ENCODE measurements around the gene TRAF3IP3.

TRAF3IP3 gene

GRCh38 chr1:209755256-209755655 is 597 bp upstream of the TRAF3IP3 start:
- Histone ChIP-seq H3K4me1 (ENCODE audit: insufficient read depth, low read length) (no peaks in the 10 kb centered on the region), H3K4me3 (ENCODE audit: low read length) (no peak overlapping the region)

DNA sequence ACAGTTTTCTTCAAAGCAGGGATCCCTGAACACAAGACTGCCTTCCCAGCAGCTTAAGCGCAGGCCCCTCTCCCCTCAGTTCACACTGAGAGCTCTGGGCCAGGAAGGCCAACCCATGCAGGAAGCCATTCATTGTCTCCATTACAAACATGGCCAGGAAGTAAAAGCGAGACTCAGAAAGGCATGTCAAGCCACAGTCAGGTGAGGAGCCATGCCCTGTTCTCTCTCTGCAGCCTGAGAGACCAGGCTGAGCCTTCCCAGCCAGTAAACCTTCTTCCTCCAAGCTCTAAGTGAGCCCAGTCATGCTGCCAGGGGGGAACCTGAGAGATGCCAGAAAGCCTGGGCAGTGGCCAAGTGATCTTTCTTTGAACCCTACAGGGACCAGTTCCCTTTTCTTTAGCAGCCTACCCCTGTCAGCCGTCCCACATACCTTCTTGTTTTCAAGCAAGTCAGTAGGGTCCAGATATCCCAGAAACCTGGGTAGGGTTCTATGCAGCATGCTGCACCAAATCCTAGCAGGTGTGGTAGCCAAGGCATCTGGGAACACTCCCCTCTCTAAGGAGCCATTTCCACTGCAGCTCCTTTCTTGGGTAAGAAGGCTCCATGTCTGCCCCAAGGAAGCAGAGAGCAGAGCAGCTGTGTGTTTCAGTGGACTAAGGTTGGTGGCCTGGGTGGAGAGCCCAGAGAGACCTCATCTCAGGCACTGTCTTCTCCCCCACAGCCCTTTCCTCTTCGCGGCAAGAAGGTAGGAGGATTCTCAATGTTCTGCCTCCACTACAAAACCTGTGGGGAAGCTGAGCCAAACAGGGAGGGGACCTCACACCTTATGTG is 977 bp downstream of the TRAF3IP3 start:
- no peak overlapping the region for H3K27ac ChIP-seq (ENCODE audit: low read length)
- no peaks in the 10 kb centered on the region for H3K4me1 ChIP-seq (ENCODE audit: insufficient read depth, low read length)
- no peak overlapping the region for H3K9ac ChIP-seq (ENCODE audit: low read depth, low read length)
- no peak overlapping the region for H3K4me3 ChIP-seq (ENCODE audit: low read length)
- peaks cover 9% of the 10 kb centered on the region for H3K27me3 ChIP-seq (ENCODE audit: insufficient read depth, low read length)
- H3K9me3 ChIP-seq (ENCODE audit: insufficient read depth, low read depth, low read length) = no peaks in the 10 kb centered on the region
- no peaks in the 10 kb centered on the region for H3K36me3 ChIP-seq (ENCODE audit: insufficient read depth, low read depth, low read length)

More at GRCh38 chr1:209755256-209755655, 597 bp upstream of the TRAF3IP3 start:
- peaks cover 6% of the 10 kb centered on the region for H3K27me3 ChIP-seq (ENCODE audit: insufficient read depth, low read length)
- no peak overlapping the region for H3K9ac ChIP-seq (ENCODE audit: low read depth, low read length)
- no peak overlapping the region for H3K27ac ChIP-seq (ENCODE audit: low read length)
- H3K9me3 ChIP-seq (ENCODE audit: insufficient read depth, low read depth, low read length) = no peaks in the 10 kb centered on the region
- no peaks in the 10 kb centered on the region for H3K36me3 ChIP-seq (ENCODE audit: insufficient read depth, low read depth, low read length)

GRCh38 chr1:209758400-209758799 is 2.5 kb downstream of the TRAF3IP3 start:
- no peak overlapping the region for H3K27ac ChIP-seq (ENCODE audit: low read length)
- no peaks in the 10 kb centered on the region for H3K4me1 ChIP-seq (ENCODE audit: insufficient read depth, low read length)
- no peak overlapping the region for H3K4me3 ChIP-seq (ENCODE audit: low read length)

GRCh38 chr1:209759829-209760359 is 4.0 kb downstream of the TRAF3IP3 start:
- Histone ChIP-seq H3K36me3 (ENCODE audit: insufficient read depth, low read depth, low read length) (no peaks in the 10 kb centered on the region), H3K4me3 (ENCODE audit: low read length) (no peak overlapping the region), H3K27me3 (ENCODE audit: insufficient read depth, low read length) (peaks cover 9% of the 10 kb centered on the region), H3K27ac (ENCODE audit: low read length) (no peak overlapping the region), H3K9ac (ENCODE audit: low read depth, low read length) (no peak overlapping the region), H3K9me3 (ENCODE audit: insufficient read depth, low read depth, low read length) (no peaks in the 10 kb centered on the region), H3K4me1 (ENCODE audit: insufficient read depth, low read length) (no peaks in the 10 kb centered on the region)

More at GRCh38 chr1:209758400-209758799, 2.5 kb downstream of the TRAF3IP3 start:
- H3K27me3 ChIP-seq (ENCODE audit: insufficient read depth, low read length) = peaks cover 9% of the 10 kb centered on the region
- H3K36me3 ChIP-seq (ENCODE audit: insufficient read depth, low read depth, low read length) = no peaks in the 10 kb centered on the region
- H3K9ac ChIP-seq (ENCODE audit: low read depth, low read length) = no peak overlapping the region
- H3K9me3 ChIP-seq (ENCODE audit: insufficient read depth, low read depth, low read length) = no peaks in the 10 kb centered on the region

- no peak overlapping the region for H3K27ac ChIP-seq (ENCODE audit: low read length)
- H3K27me3 ChIP-seq (ENCODE audit: insufficient read depth, low read length) = peaks cover 9% of the 10 kb centered on the region
- no peak overlapping the region for H3K9ac ChIP-seq (ENCODE audit: low read depth, low read length)
- H3K4me1 ChIP-seq (ENCODE audit: insufficient read depth, low read length) = no peaks in the 10 kb centered on the region
- no peak overlapping the region for H3K4me3 ChIP-seq (ENCODE audit: low read length)
- no peaks in the 10 kb centered on the region for H3K9me3 ChIP-seq (ENCODE audit: insufficient read depth, low read depth, low read length)
- no peaks in the 10 kb centered on the region for H3K36me3 ChIP-seq (ENCODE audit: insufficient read depth, low read depth, low read length)
These were observed 5.3 kb downstream of the TRAF3IP3 start for GRCh38 chr1:209761011-209761635.

GRCh38 chr1:209766051-209766450 is 10.2 kb downstream of the TRAF3IP3 start:
- Histone ChIP-seq H3K4me1 (ENCODE audit: insufficient read depth, low read length) (no peaks in the 10 kb centered on the region), H3K4me3 (ENCODE audit: low read length) (no peak overlapping the region), H3K36me3 (ENCODE audit: insufficient read depth, low read depth, low read length) (no peaks in the 10 kb centered on the region), H3K9ac (ENCODE audit: low read depth, low read length) (no peak overlapping the region), H3K27me3 (ENCODE audit: insufficient read depth, low read length) (0 out of 2 replicates have a peak, but pooled peaks cover 3% of the 10 kb centered on the region), H3K9me3 (ENCODE audit: insufficient read depth, low read depth, low read length) (peaks cover 3% of the 10 kb centered on the region; the same call in 1 of the 2 replicates), H3K27ac (ENCODE audit: low read length) (no peak overlapping the region)

DNA sequence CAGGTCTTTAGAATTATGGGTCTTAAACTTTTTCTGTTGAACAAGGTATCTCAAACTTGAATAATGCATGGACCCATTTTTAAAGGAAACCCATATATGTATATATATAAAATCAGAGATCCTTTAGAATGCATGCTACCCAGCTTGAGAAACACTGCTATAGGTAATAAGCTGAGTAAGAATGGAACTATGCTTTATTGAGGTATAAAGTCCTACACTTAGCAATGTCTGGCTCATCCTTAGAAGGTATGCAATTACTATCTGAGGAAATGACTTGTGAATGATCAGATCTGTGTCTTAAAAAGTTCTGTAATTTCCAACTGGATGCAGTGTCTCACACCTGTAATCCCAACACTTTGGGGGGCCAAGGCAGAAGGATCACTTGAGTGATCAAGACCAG is 11.2 kb downstream of the TRAF3IP3 start:
- Histone ChIP-seq H3K27me3 (ENCODE audit: insufficient read depth, low read length) (no peaks in the 10 kb centered on the region), H3K9ac (ENCODE audit: low read depth, low read length) (no peak overlapping the region), H3K4me3 (ENCODE audit: low read length) (no peak overlapping the region), H3K36me3 (ENCODE audit: insufficient read depth, low read depth, low read length) (no peaks in the 10 kb centered on the region), H3K27ac (ENCODE audit: low read length) (no peak overlapping the region), H3K9me3 (ENCODE audit: insufficient read depth, low read depth, low read length) (peaks cover 7% of the 10 kb centered on the region; the same call in 1 of the 2 replicates), H3K4me1 (ENCODE audit: insufficient read depth, low read length) (no peaks in the 10 kb centered on the region)

- Histone ChIP-seq H3K9me3 (ENCODE audit: insufficient read depth, low read depth, low read length) (peaks cover 7% of the 10 kb centered on the region; the same call in 1 of the 2 replicates), H3K4me1 (ENCODE audit: insufficient read depth, low read length) (no peaks in the 10 kb centered on the region), H3K36me3 (ENCODE audit: insufficient read depth, low read depth, low read length) (no peaks in the 10 kb centered on the region), H3K27me3 (ENCODE audit: insufficient read depth, low read length) (no peaks in the 10 kb centered on the region), H3K27ac (ENCODE audit: low read length) (no peak overlapping the region), H3K9ac (ENCODE audit: low read depth, low read length) (no peak overlapping the region), H3K4me3 (ENCODE audit: low read length) (no peak overlapping the region)
These were observed 11.9 kb downstream of the TRAF3IP3 start for GRCh38 chr1:209767706-209768105.

- Histone ChIP-seq H3K27ac (ENCODE audit: low read length) (no peak overlapping the region), H3K9me3 (ENCODE audit: insufficient read depth, low read depth, low read length) (peaks cover 7% of the 10 kb centered on the region; the same call in 1 of the 2 replicates), H3K4me1 (ENCODE audit: insufficient read depth, low read length) (no peaks in the 10 kb centered on the region), H3K4me3 (ENCODE audit: low read length) (no peak overlapping the region), H3K9ac (ENCODE audit: low read depth, low read length) (no peak overlapping the region), H3K27me3 (ENCODE audit: insufficient read depth, low read length) (0 out of 2 replicates have a peak, but pooled peaks cover 3% of the 10 kb centered on the region), H3K36me3 (ENCODE audit: insufficient read depth, low read depth, low read length) (no peaks in the 10 kb centered on the region)
These were observed 12.5 kb downstream of the TRAF3IP3 start for GRCh38 chr1:209768354-209768774.

GRCh38 chr1:209769171-209769904 is 13.5 kb downstream of the TRAF3IP3 start:
- H3K27ac ChIP-seq (ENCODE audit: low read length) = no peak overlapping the region
- H3K36me3 ChIP-seq (ENCODE audit: insufficient read depth, low read depth, low read length) = no peaks in the 10 kb centered on the region
- no peaks in the 10 kb centered on the region for H3K4me1 ChIP-seq (ENCODE audit: insufficient read depth, low read length)
- H3K9ac ChIP-seq (ENCODE audit: low read depth, low read length) = no peak overlapping the region
- peaks cover 7% of the 10 kb centered on the region; the same call in 1 of the 2 replicates for H3K9me3 ChIP-seq (ENCODE audit: insufficient read depth, low read depth, low read length)
- 0 out of 2 replicates have a peak, but pooled peaks cover 5% of the 10 kb centered on the region for H3K27me3 ChIP-seq (ENCODE audit: insufficient read depth, low read length)
- no peak overlapping the region for H3K4me3 ChIP-seq (ENCODE audit: low read length)

DNA sequence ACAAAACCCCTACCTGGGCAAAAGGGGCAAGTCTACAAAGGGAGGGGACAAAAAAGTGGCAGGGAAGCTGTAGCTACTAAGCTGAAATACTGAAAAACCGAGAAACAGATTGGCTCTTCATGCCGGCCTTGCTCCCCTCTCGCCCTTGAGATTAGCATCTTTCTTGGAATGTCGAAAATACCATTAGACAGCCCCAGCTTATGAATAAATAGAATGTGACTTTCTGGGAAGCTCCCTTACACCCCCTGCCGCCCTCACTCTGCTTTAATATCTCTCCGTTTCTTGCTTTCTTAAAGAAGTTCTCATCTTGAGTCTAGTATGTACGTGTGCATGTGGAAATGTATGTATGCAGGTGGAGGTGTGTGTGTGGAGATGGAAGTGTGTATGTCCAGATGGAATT is 14.1 kb downstream of the TRAF3IP3 start:
- Histone ChIP-seq H3K9me3 (ENCODE audit: insufficient read depth, low read depth, low read length) (peaks cover 7% of the 10 kb centered on the region; the same call in 1 of the 2 replicates), H3K9ac (ENCODE audit: low read depth, low read length) (no peak overlapping the region), H3K36me3 (ENCODE audit: insufficient read depth, low read depth, low read length) (no peaks in the 10 kb centered on the region), H3K27me3 (ENCODE audit: insufficient read depth, low read length) (0 out of 2 replicates have a peak, but pooled peaks cover 5% of the 10 kb centered on the region), H3K27ac (ENCODE audit: low read length) (no peak overlapping the region), H3K4me1 (ENCODE audit: insufficient read depth, low read length) (no peaks in the 10 kb centered on the region), H3K4me3 (ENCODE audit: low read length) (no peak overlapping the region)

Data from iPS-20b (cell line).